Fibroblast of lung (primary cell): ENCODE results near the gene RNU4-1. TPM values are rescaled to one million over a fixed set of nuclear protein-coding genes. Genes with fewer than 3 reads are reported as not detected.

Source experiments
- DNase-seq, 2 donors: peaks; one replicate each; pipeline versions ENCODE4 v3.0.0 to v3.0.0-alpha.2; 2010; ENCODE audit warnings: low read depth in 2 of 2
- H2AFZ ChIP-seq: 2 replicates; pipeline ENCODE4 v1.5.1; 2012; ENCODE audit warnings: low read length, control low read depth, inconsistent platforms
- H3K27ac ChIP-seq: 2 replicates; pipeline ENCODE4 v1.5.1; 2011; ENCODE audit warnings: low read length, control low read depth; ENCODE audit not compliant: insufficient read depth
- H3K27me3 ChIP-seq: 2 replicates; pipeline ENCODE4 v1.5.1; 2011; ENCODE audit warnings: mild to moderate bottlenecking, low read length; ENCODE audit not compliant: control insufficient read depth, insufficient read depth
- H3K36me3 ChIP-seq: 2 replicates; pipeline ENCODE4 v1.5.1; 2011; ENCODE audit warnings: low read length; ENCODE audit not compliant: control insufficient read depth, insufficient read depth
- H3K4me1 ChIP-seq: 2 replicates; pipeline ENCODE4 v1.5.1; 2011; ENCODE audit warnings: low read length; ENCODE audit not compliant: control insufficient read depth, insufficient read depth; ENCODE audit errors: extremely low read depth
- H3K4me2 ChIP-seq: 2 replicates; pipeline ENCODE4 v1.5.1; 2011; ENCODE audit warnings: low read length, control low read depth; ENCODE audit not compliant: insufficient read depth; ENCODE audit errors: extremely low read depth
- H3K4me3 ChIP-seq, 4 experiments: fragments of 200-600 bp in 1 of 4; sonication (generic) in 1 of 4; replicated peaks in 1 of 4; 2 replicates each; pipeline ENCODE4 v1.5.1; 2011 to 2016; ENCODE audit warnings: low read length in 4 of 4, low read depth in 3 of 4, mild to moderate bottlenecking in 3 of 4, control low read depth in 2 of 4, inconsistent platforms in 1 of 4, mixed read lengths in 1 of 4; ENCODE audit not compliant: insufficient read depth in 1 of 4; ENCODE audit errors: control extremely low read depth in 1 of 4
- H3K79me2 ChIP-seq: 2 replicates; pipeline ENCODE4 v1.5.1; 2012; ENCODE audit warnings: mild to moderate bottlenecking, low read length, inconsistent platforms; ENCODE audit not compliant: control insufficient read depth, insufficient read depth
- H3K9ac ChIP-seq: 2 replicates; pipeline ENCODE4 v1.5.1; 2011; ENCODE audit warnings: mild to moderate bottlenecking, low read length, control low read depth; ENCODE audit not compliant: insufficient read depth
- H3K9me3 ChIP-seq: 2 replicates; pipeline ENCODE4 v1.5.1; 2012; ENCODE audit warnings: low read depth, low read length; ENCODE audit not compliant: control insufficient read depth, insufficient read depth
- H4K20me1 ChIP-seq: 2 replicates; pipeline ENCODE4 v1.5.1; 2011; ENCODE audit warnings: low read length; ENCODE audit not compliant: control insufficient read depth, insufficient read depth; ENCODE audit errors: extremely low read depth
- CTCF ChIP-seq, 2 donors: IDR thresholded peaks in 1 of 2; conservative IDR thresholded peaks in 1 of 2; 1 replicate in 1 of 2; 2 replicates in 1 of 2; pipeline ENCODE4 v1.5.1; 2011 to 2012; ENCODE audit warnings: low read length in 2 of 2, control low read depth in 1 of 2, inconsistent platforms in 1 of 2, low read depth in 1 of 2, mild to moderate bottlenecking in 1 of 2
- EZH2 ChIP-seq: IDR thresholded peaks from 2 replicates; pipeline ENCODE4 v1.5.1; 2012; ENCODE audit warnings: low read length, control low read depth, mild to moderate bottlenecking; ENCODE audit errors: missing control alignments
- polyA plus RNA-seq, 2 donors: library from polyadenylated mRNA; depleted of rRNA in 1 of 2; stranded (reverse) in 1 of 2; unstranded in 1 of 2; fragments of >200 nt; gene quantifications; 2 replicates each; pipeline ENCODE4 v1.2.1, GENCODE V29; 2011 to 2012; ENCODE audit warnings: missing spikeins in 1 of 2
- total RNA-seq: library from RNA; depleted of rRNA; stranded (reverse); fragments of >200 nt; gene quantifications from 2 replicates; pipeline ENCODE4 v1.2.1, GENCODE V29; 2014

RNU4-1 gene
- total and polyA plus RNA-seq, 2 donors (not counting 1 experiment from before 2014, with no cell fraction given): under 0.01 TPM; not detected in 1

DNA sequence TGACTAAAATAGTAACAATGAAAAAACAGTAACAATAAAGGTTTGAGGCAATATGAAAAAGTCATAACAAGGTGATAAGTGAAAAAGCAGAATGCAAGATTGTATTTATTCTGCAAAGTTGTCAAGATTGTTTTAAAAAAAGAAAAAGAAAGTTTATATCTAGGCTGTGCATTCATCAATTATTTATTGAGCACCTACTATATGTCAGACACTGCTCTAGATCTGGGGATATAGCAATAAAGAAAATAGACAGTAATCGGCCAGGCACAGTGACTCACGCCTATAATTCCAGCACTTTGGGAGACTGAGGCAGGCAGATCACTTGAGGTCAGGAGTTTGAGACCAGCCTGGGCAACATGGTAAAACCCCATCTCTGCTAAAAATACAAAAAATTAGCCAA lies 30.7 kb upstream of the RNU4-1 start:
- Histone ChIP-seq H3K79me2 (no peaks in the 10 kb centered on the region), H3K36me3 (no peaks in the 10 kb centered on the region), H3K4me3 (no peak overlapping the region), H3K27me3 (peaks cover 10% of the 10 kb centered on the region), H2AFZ (no peak overlapping the region), H3K4me2 (no peak overlapping the region), H3K27ac (no peak overlapping the region), H3K9ac (no peak overlapping the region), H3K9me3 (no peaks in the 10 kb centered on the region), H4K20me1 (no peaks in the 10 kb centered on the region), H3K4me1 (no peaks in the 10 kb centered on the region)
- DNase-seq: no peak
- TF ChIP-seq CTCF (conservative IDR thresholded peaks at IDR 0.05 in 1 of 2, IDR thresholded peaks at IDR 0.05 in 1 of 2; ENCODE audit: low read depth in 1 of 2, low read length in 2 of 2) (no peak), EZH2 (no peak)

DNA sequence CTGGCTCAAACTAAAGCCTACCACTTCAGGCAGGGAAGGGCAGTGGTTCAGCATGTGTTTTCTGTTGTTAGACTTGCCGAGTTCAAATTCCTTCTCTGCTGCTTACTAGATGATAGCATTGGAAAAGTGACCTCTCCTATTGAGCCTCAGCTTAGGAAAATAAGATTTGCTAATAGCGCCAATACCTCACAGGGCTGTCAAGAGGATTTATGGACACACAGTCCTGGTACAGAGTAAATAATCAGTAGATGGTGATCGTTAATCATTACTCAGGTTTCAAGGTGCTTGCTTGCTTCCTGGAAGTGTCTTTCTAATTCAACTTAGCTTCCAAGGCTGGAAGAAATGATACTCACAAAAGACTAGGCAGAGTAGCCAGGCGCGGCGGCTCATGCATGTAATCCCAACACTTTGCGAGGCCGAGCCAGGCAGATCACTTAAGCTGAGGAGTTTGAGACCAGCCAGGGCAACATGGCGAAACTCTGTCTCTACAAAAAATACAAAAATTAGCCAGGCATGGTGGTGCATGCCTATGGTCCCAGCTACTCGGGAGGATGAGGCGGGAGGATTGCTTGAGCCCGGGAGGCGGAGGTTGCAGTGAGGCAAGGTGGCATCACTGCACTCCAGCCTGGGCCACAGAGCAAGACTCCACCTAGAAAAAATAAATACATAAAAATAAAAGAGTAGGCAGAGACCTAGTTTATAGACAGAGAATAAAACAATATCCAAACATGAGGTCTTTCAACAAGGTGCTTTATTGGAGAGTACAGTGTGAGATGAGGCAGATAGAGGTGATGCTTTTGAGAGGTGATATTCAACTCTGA lies 28.6 kb upstream of the RNU4-1 start:
- Histone ChIP-seq H3K79me2 (no peaks in the 10 kb centered on the region), H3K4me3 (no peak overlapping the region), H3K27ac (no peak overlapping the region), H2AFZ (no peak overlapping the region), H3K4me1 (peaks cover 3% of the 10 kb centered on the region), H3K4me2 (no peak overlapping the region), H3K27me3 (peaks cover 10% of the 10 kb centered on the region), H3K36me3 (no peaks in the 10 kb centered on the region), H3K9ac (no peak overlapping the region), H3K9me3 (no peaks in the 10 kb centered on the region), H4K20me1 (no peaks in the 10 kb centered on the region)
- no peak for DNase-seq
- TF ChIP-seq CTCF (conservative IDR thresholded peaks at IDR 0.05 in 1 of 2, IDR thresholded peaks at IDR 0.05 in 1 of 2; ENCODE audit: low read depth in 1 of 2, low read length in 2 of 2): no peak
- no peak for TF ChIP-seq EZH2

- Histone ChIP-seq H3K27me3 (peaks cover 10% of the 10 kb centered on the region), H2AFZ (peak overlapping the region; percentile 63), H3K4me2 (peak overlapping the region; percentile 65), H3K9me3 (no peaks in the 10 kb centered on the region), H3K9ac (peak overlapping the region; percentile 28), H3K79me2 (no peaks in the 10 kb centered on the region), H3K27ac (peak overlapping the region; percentile 39), H4K20me1 (no peaks in the 10 kb centered on the region), H3K4me3 (peak overlapping the region; percentile 18 to 89 (median 56)), H3K36me3 (no peaks in the 10 kb centered on the region), H3K4me1 (peaks cover 3% of the 10 kb centered on the region)
- DNase-seq: peak; percentile 99
- TF ChIP-seq EZH2 (no peak), CTCF (conservative IDR thresholded peaks at IDR 0.05 in 1 of 2, IDR thresholded peaks at IDR 0.05 in 1 of 2; ENCODE audit: low read depth in 1 of 2, low read length in 2 of 2) (peak; percentile 76 to 78)
Measured at GRCh38 chr12:120317224-120318105, 24.4 kb upstream of the RNU4-1 start.
